OCI-LY1 (cell line): ENCODE measurements around the gene CENPX.

Source experiments
- H2AFZ ChIP-seq: fragments of 200-600 bp; sonication (generic), shearing (Covaris generic); 2 replicates; pipeline ENCODE4 v1.6.0; 2014; ENCODE audit warnings: antibody characterized with exemption, mild to moderate bottlenecking, low read length
- H3F3A ChIP-seq: fragments of 200-600 bp; sonication (generic), shearing (Covaris generic); 2 replicates; pipeline ENCODE4 v1.6.0; 2014; ENCODE audit warnings: mild to moderate bottlenecking, antibody characterized with exemption, low read length, moderate library complexity; ENCODE audit not compliant: insufficient read depth
- H3K27ac ChIP-seq: fragments of 200-600 bp; sonication (generic); 2 replicates; pipeline ENCODE4 v1.5.1; 2014; ENCODE audit warnings: low read length, mixed run types, mild to moderate bottlenecking, low read depth; ENCODE audit not compliant: poor library complexity, severe bottlenecking
- H3K27me3 ChIP-seq: fragments of 200-600 bp; sonication (generic); 2 replicates; pipeline ENCODE4 v1.6.0; 2014; ENCODE audit warnings: antibody characterized with exemption, mild to moderate bottlenecking, low read length, moderate library complexity; ENCODE audit not compliant: insufficient read depth
- H3K36me3 ChIP-seq: fragments of 200-600 bp; sonication (generic); 2 replicates; pipeline ENCODE4 v1.6.1; 2014; ENCODE audit warnings: mild to moderate bottlenecking, antibody characterized with exemption, low read length, moderate library complexity, mixed read lengths; ENCODE audit not compliant: insufficient read depth
- H3K4me1 ChIP-seq: fragments of 200-600 bp; sonication (generic); 2 replicates; pipeline ENCODE4 v1.5.1; 2014; ENCODE audit warnings: mild to moderate bottlenecking, low read length, moderate library complexity; ENCODE audit not compliant: insufficient read depth, severe bottlenecking
- H3K4me2 ChIP-seq: fragments of 200-600 bp; sonication (generic), shearing (Covaris generic); 2 replicates; pipeline ENCODE4 v1.6.1; 2014; ENCODE audit warnings: low read length
- H3K4me3 ChIP-seq: fragments of 200-600 bp; sonication (generic); 2 replicates; pipeline ENCODE4 v1.5.1; 2014; ENCODE audit warnings: low read length, low read depth, mild to moderate bottlenecking, mixed read lengths; ENCODE audit not compliant: poor library complexity, severe bottlenecking
- H3K79me2 ChIP-seq: fragments of 200-600 bp; shearing (Covaris generic); 2 replicates; pipeline ENCODE4 v1.6.1; 2016; ENCODE audit warnings: mixed run types, low read length, mixed read lengths; ENCODE audit not compliant: insufficient read depth
- H3K9ac ChIP-seq: fragments of 200-600 bp; sonication (generic), shearing (Covaris generic); 2 replicates; pipeline ENCODE4 v1.6.1; 2014; ENCODE audit warnings: mild to moderate bottlenecking, low read length, mixed read lengths
- H3K9me2 ChIP-seq: fragments of 200-600 bp; sonication (generic), shearing (Covaris generic); 2 replicates; pipeline ENCODE4 v1.6.1; 2014; ENCODE audit warnings: low read depth, mild to moderate bottlenecking, low read length, mixed read lengths
- H3K9me3 ChIP-seq: fragments of 200-600 bp; shearing (Covaris generic); 2 replicates; pipeline ENCODE4 v1.6.1; 2014; ENCODE audit warnings: low read length, mixed read lengths
- H4K20me1 ChIP-seq: fragments of 200-600 bp; sonication (generic), shearing (Covaris generic); 2 replicates; pipeline ENCODE4 v1.6.0; 2016; ENCODE audit warnings: mild to moderate bottlenecking, low read length; ENCODE audit not compliant: insufficient read depth
- EZH2 ChIP-seq: fragments of 200-600 bp; sonication (generic), shearing (Covaris generic); IDR thresholded peaks from 2 replicates; pipeline ENCODE4 v1.8.0; 2017; ENCODE audit warnings: borderline replicate concordance, mixed run types, mild to moderate bottlenecking, antibody characterized with exemption, low read length, moderate library complexity, mixed read lengths
- TF ChIP-seq, protein P1 (sequence below): fragments of 200-600 bp; sonication (generic), shearing (Covaris generic); IDR thresholded peaks from 2 replicates; pipeline ENCODE4 v1.5.1; 2017; ENCODE audit warnings: mild to moderate bottlenecking, antibody characterized with exemption, low read length, moderate library complexity, mixed read lengths

Gene CENPX

GRCh38 chr17:82037889-82038195, 15.2 kb upstream of the CENPX start:
- H3K9ac ChIP-seq = peak overlapping the region; percentile 22; the same call in 1 of the 2 replicates
- H3K27me3 ChIP-seq = no peaks in the 10 kb centered on the region
- peak overlapping the region; percentile 50; the same call in 1 of the 2 replicates for H2AFZ ChIP-seq
- no peak overlapping the region for H3K27ac ChIP-seq
- H3K4me2 ChIP-seq = peak overlapping the region; percentile 85
- H3K9me3 ChIP-seq = no peaks in the 10 kb centered on the region
- H4K20me1 ChIP-seq = no peaks in the 10 kb centered on the region
- peak overlapping the region; percentile 80 for H3K4me3 ChIP-seq
- H3K9me2 ChIP-seq = no peaks in the 10 kb centered on the region
- no peaks in the 10 kb centered on the region; the same call in 1 of the 2 replicates for H3F3A ChIP-seq
- H3K4me1 ChIP-seq = peaks cover 20% of the 10 kb centered on the region
- 0 out of 2 replicates have a peak, but pooled peaks cover 6% of the 10 kb centered on the region for H3K36me3 ChIP-seq
- TF ChIP-seq, protein P1, sequence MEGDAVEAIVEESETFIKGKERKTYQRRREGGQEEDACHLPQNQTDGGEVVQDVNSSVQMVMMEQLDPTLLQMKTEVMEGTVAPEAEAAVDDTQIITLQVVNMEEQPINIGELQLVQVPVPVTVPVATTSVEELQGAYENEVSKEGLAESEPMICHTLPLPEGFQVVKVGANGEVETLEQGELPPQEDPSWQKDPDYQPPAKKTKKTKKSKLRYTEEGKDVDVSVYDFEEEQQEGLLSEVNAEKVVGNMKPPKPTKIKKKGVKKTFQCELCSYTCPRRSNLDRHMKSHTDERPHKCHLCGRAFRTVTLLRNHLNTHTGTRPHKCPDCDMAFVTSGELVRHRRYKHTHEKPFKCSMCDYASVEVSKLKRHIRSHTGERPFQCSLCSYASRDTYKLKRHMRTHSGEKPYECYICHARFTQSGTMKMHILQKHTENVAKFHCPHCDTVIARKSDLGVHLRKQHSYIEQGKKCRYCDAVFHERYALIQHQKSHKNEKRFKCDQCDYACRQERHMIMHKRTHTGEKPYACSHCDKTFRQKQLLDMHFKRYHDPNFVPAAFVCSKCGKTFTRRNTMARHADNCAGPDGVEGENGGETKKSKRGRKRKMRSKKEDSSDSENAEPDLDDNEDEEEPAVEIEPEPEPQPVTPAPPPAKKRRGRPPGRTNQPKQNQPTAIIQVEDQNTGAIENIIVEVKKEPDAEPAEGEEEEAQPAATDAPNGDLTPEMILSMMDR = no peak
- TF ChIP-seq EZH2 = no peak
- no peaks in the 10 kb centered on the region for H3K79me2 ChIP-seq

DNA sequence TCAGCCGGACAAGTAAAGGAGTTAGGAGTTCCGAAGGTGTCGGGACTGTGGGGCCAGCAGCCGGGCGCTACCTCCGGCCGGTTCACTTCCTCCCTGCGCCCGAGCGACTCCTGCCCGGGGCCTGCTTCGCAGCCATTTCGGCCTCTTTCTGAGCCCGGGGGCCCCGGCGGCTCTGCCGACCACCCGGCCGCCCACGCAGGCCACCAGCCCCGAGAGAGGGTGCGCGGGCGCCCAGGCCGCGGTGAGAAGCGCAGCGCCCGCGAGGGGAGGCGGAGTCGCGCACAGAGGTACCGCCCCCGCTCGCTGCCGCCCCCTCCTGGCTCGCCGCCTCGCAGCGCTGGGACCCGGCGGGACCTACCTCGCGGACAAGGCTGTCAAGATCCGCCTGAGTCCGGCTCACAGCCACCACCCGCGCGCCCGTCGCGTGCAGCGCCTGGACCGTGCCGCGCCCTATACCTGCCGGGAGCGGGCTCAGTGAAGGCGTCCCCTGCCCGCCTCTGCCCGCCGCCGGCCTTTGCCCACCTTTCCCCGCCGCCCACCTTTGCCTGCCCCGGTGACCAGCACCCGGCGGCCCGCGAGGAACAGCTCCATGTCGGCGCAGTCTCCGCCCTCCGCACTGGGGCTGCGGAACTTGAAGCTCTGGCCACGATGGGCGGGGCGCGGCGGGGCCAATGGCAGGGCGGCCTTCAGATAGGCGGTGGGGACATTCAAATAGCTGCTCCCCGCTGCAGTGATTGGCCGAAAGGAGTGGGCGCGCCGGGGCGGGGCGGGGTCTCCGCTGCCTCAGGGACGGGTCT, 14.6 kb upstream of the CENPX start, which contains the start of gene DCXR:
TSS of gene DCXR (minus strand) at position 606 of the 797 bp plus-strand sequence. CDS start at position 591, 15 bp downstream.
- no peaks in the 10 kb centered on the region for H3K9me2 ChIP-seq
- peak within 1 kb of the TSS; percentile 80 for H3K4me3 ChIP-seq
- no peaks in the 10 kb centered on the region for H3K9me3 ChIP-seq
- no peak for TF ChIP-seq EZH2
- TF ChIP-seq, protein P1 = peak; percentile 81
- no peaks in the 10 kb centered on the region for H3K27me3 ChIP-seq
- H3K4me2 ChIP-seq = peak within 1 kb of the TSS; percentile 85
- no peaks in the 10 kb centered on the region for H4K20me1 ChIP-seq
- no peak within 1 kb of the TSS for H3K27ac ChIP-seq
- peaks cover 24% of the 10 kb centered on the region for H3K4me1 ChIP-seq
- H2AFZ ChIP-seq = peak within 1 kb of the TSS; percentile 50; the same call in 1 of the 2 replicates
- H3K36me3 ChIP-seq = 0 out of 2 replicates have a peak, but pooled peaks cover 6% of the 10 kb centered on the region
- peak within 1 kb of the TSS; percentile 92 for H3K9ac ChIP-seq
- H3F3A ChIP-seq = no peaks in the 10 kb centered on the region; the same call in 1 of the 2 replicates
- no peaks in the 10 kb centered on the region for H3K79me2 ChIP-seq

GRCh38 chr17:82036634-82037091, 14.0 kb upstream of the CENPX start:
- Histone ChIP-seq H3K9ac (peak overlapping the region; percentile 92), H2AFZ (no peak overlapping the region), H3K9me3 (no peaks in the 10 kb centered on the region), H3K27ac (no peak overlapping the region), H3K4me3 (peak overlapping the region; percentile 80), H3K27me3 (no peaks in the 10 kb centered on the region), H3K4me2 (peak overlapping the region; percentile 85), H3K36me3 (0 out of 2 replicates have a peak, but pooled peaks cover 6% of the 10 kb centered on the region), H3K9me2 (no peaks in the 10 kb centered on the region), H4K20me1 (no peaks in the 10 kb centered on the region), H3F3A (no peaks in the 10 kb centered on the region; the same call in 1 of the 2 replicates), H3K4me1 (peaks cover 28% of the 10 kb centered on the region), H3K79me2 (no peaks in the 10 kb centered on the region)
- no peak for TF ChIP-seq EZH2
- TF ChIP-seq, protein P1 = no peak
